A549 (cell line): ENCODE results near the gene TSPAN3.

Experiments
- CTCF ChIP-seq: fragments of >200 bp; sonication (Bioruptor Twin); formaldehyde crosslinking; IDR thresholded peaks from 3 replicates; pipeline ENCODE4 v1.5.1; 2016
- HOXA7 ChIP-seq: fragments of 250-450 bp; sonication (Bioruptor Pico); IDR thresholded peaks from 2 replicates; pipeline ENCODE4 v1.5.0; 2020; ENCODE audit warnings: mild to moderate bottlenecking, moderate library complexity
- MAFK ChIP-seq: fragments of 450-650 bp; IDR thresholded peaks from 2 replicates; pipeline ENCODE4 v1.6.1; 2014; ENCODE audit not compliant: partially characterized antibody
- POLR2A ChIP-seq: IDR thresholded peaks from 2 replicates; pipeline ENCODE4 v1.6.1; 2012; ENCODE audit warnings: mild to moderate bottlenecking, low read length
- RAD21 ChIP-seq, 2 experiments: fragments of >200 bp in 1 of 2; sonication (Bioruptor Twin) in 1 of 2; formaldehyde crosslinking in 1 of 2; IDR thresholded peaks in 1 of 2; conservative IDR thresholded peaks in 1 of 2; 2 replicates in 1 of 2; 3 replicates in 1 of 2; pipeline ENCODE4 v1.6.1; 2012 to 2018; ENCODE audit warnings: inconsistent platforms in 1 of 2
- SREBF2 ChIP-seq: fragments of 450-650 bp; IDR thresholded peaks from 2 replicates; pipeline ENCODE4 v1.6.1; 2014; ENCODE audit warnings: mild to moderate bottlenecking, moderate library complexity

DNA sequence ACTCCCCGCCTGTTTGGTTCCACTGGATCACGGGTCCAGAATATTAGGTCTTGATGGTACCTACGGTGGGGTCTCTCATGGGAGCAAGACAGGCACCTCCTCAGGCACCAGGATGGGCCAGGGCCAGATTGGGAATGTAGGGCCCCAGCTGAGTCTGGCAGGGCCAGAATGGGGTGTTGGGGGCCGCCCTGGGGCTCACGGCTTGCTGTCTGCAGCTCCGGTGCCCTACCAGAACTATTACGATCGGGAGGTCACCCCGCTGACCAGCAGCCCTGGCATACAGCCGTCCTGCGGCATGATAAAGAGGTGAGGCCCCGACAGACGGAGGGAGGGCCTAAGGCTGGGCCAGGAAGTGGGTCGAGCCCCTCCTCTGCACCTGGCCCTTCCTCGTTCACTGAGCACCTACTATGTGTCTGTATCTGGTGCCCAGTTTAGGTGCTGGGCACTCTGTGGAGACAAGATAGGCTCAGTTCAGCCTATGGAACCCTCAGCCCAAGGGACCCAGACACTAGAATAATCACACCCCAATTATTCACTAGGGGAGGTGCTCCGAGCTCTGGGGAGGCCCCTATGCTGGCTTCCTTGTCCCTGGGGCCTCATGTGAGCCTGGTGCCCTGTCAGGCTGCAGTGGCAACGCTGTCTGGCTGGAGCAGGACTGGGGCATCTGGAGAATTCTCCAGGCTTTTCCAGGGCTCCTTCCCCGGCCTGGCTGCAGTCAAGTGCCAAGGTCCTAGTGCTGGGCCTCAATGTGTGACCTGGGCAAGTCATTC, 38.1 kb downstream of the TSPAN3 start:
- TF ChIP-seq POLR2A (no peak), CTCF (no peak), SREBF2 (no peak), MAFK (no peak), RAD21 (conservative IDR thresholded peaks at IDR 0.05 in 1 of 2, IDR thresholded peaks at IDR 0.05 in 1 of 2) (no peak), HOXA7 (no peak)
